H9 (cell line): Measurements from ENCODE around the gene CSRP1. TPM values are rescaled to one million over a fixed set of nuclear protein-coding genes. Genes with fewer than 3 reads are reported as not detected.

Source experiments
- DNase-seq: peaks from one replicate; pipeline ENCODE4 v3.0.0-alpha.2; 2017
- H2AFZ ChIP-seq: one replicate; pipeline ENCODE4 v1.6.1; 2013; ENCODE audit warnings: mild to moderate bottlenecking, low read length, control low read depth, moderate library complexity
- H2AK5ac ChIP-seq: 2 replicates; pipeline ENCODE4 v1.6.1; 2013; ENCODE audit warnings: low read length, control low read depth, mixed read lengths; ENCODE audit not compliant: insufficient read length
- H2BK120ac ChIP-seq: one replicate; pipeline ENCODE4 v1.6.1; 2013; ENCODE audit warnings: low read depth, mild to moderate bottlenecking, low read length, control low read depth, inconsistent platforms; ENCODE audit not compliant: poor library complexity, severe bottlenecking
- H2BK12ac ChIP-seq: 2 replicates; pipeline ENCODE4 v1.6.1; 2013; ENCODE audit warnings: low read length, control low read depth, mixed read lengths, low read depth; ENCODE audit not compliant: insufficient read length
- H2BK15ac ChIP-seq: 2 replicates; pipeline ENCODE4 v1.6.1; 2013; ENCODE audit warnings: low read depth, low read length, control low read depth
- H2BK20ac ChIP-seq: one replicate; pipeline ENCODE4 v1.6.1; 2013; ENCODE audit warnings: low read depth, mild to moderate bottlenecking, low read length, control low read depth, inconsistent platforms; ENCODE audit not compliant: poor library complexity, severe bottlenecking
- H2BK5ac ChIP-seq: 2 replicates; pipeline ENCODE4 v1.6.1; 2013; ENCODE audit warnings: low read length, control low read depth, mixed read lengths; ENCODE audit not compliant: insufficient read length
- H3K14ac ChIP-seq: 2 replicates; pipeline ENCODE4 v1.6.1; 2013; ENCODE audit warnings: low read length, control low read depth; ENCODE audit not compliant: insufficient read depth
- H3K18ac ChIP-seq: 2 replicates; pipeline ENCODE4 v1.6.1; 2013; ENCODE audit warnings: low read depth, mild to moderate bottlenecking, mixed read lengths, low read length, control low read depth; ENCODE audit not compliant: insufficient read length
- H3K23ac ChIP-seq: 2 replicates; pipeline ENCODE4 v1.6.1; 2013; ENCODE audit warnings: low read length, control low read depth, mixed read lengths, low read depth; ENCODE audit not compliant: insufficient read length
- H3K23me2 ChIP-seq: 2 replicates; pipeline ENCODE4 v1.6.1; 2013; ENCODE audit warnings: low read depth, mild to moderate bottlenecking, mixed read lengths, low read length, control low read depth; ENCODE audit not compliant: insufficient read length, poor library complexity, severe bottlenecking
- H3K27ac ChIP-seq: 2 replicates; pipeline ENCODE4 v1.5.1; 2013; ENCODE audit warnings: low read length, control low read depth, mixed read lengths, low read depth; ENCODE audit not compliant: insufficient read length
- H3K27me3 ChIP-seq: 2 replicates; pipeline ENCODE4 v1.6.1; 2013; ENCODE audit warnings: low read length, control low read depth, inconsistent platforms; ENCODE audit not compliant: insufficient read depth
- H3K4ac ChIP-seq: 2 replicates; pipeline ENCODE4 v1.6.1; 2013; ENCODE audit warnings: low read depth, mild to moderate bottlenecking, control low read depth, inconsistent platforms, low read length, moderate library complexity
- H3K4me1 ChIP-seq: 2 replicates; pipeline ENCODE4 v1.6.1; 2013; ENCODE audit warnings: low read length, control low read depth, inconsistent platforms; ENCODE audit not compliant: insufficient read depth
- H3K4me2 ChIP-seq: 2 replicates; pipeline ENCODE4 v1.6.1; 2013; ENCODE audit warnings: low read length, control low read depth, mixed read lengths; ENCODE audit not compliant: insufficient read length, insufficient read depth
- H3K56ac ChIP-seq: 2 replicates; pipeline ENCODE4 v1.6.1; 2013; ENCODE audit warnings: low read depth, mild to moderate bottlenecking, mixed read lengths, low read length, control low read depth; ENCODE audit not compliant: insufficient read length
- H3K79me1 ChIP-seq: 2 replicates; pipeline ENCODE4 v1.6.1; 2013; ENCODE audit warnings: low read depth, mild to moderate bottlenecking, moderate library complexity, low read length, control low read depth, inconsistent platforms; ENCODE audit not compliant: insufficient read depth, poor library complexity, severe bottlenecking
- H3K79me2 ChIP-seq: 2 replicates; pipeline ENCODE4 v1.6.1; 2013; ENCODE audit warnings: low read length, control low read depth, inconsistent platforms; ENCODE audit not compliant: insufficient read depth
- H3K9ac ChIP-seq: 2 replicates; pipeline ENCODE4 v1.6.1; 2013; ENCODE audit warnings: low read length, control low read depth, mixed read lengths; ENCODE audit not compliant: insufficient read length; ENCODE audit errors: extremely low read depth
- H3K9me3 ChIP-seq: one replicate; pipeline ENCODE4 v1.6.1; 2013; ENCODE audit warnings: low read depth, low read length, inconsistent platforms; ENCODE audit not compliant: control insufficient read depth
- H3T11ph ChIP-seq: one replicate; pipeline ENCODE4 v1.6.1; 2013; ENCODE audit warnings: mild to moderate bottlenecking, low read length, control low read depth, inconsistent platforms
- H4K20me1 ChIP-seq: one replicate; pipeline ENCODE4 v1.6.1; 2013; ENCODE audit not compliant: control insufficient read depth, insufficient read length, insufficient read depth
- H4K5ac ChIP-seq: 2 replicates; pipeline ENCODE4 v1.6.1; 2013; ENCODE audit warnings: low read depth, mild to moderate bottlenecking, mixed read lengths, low read length, control low read depth; ENCODE audit not compliant: insufficient read length
- H4K8ac ChIP-seq: replicated peaks from 2 replicates; pipeline ENCODE4 v1.6.1; 2013; ENCODE audit warnings: low read length, control low read depth, mixed read lengths, low read depth; ENCODE audit not compliant: insufficient read length
- H4K91ac ChIP-seq: 2 replicates; pipeline ENCODE4 v1.6.1; 2013; ENCODE audit warnings: low read depth, mild to moderate bottlenecking, moderate library complexity, mixed read lengths, low read length, control low read depth; ENCODE audit not compliant: insufficient read length
- H3K27ac Mint-ChIP-seq, 3 experiments: 2 replicates in 2 of 3; 3 replicates in 1 of 3; pipeline ENCODE4 v1.8.0; 2020 to 2021; ENCODE audit warnings: mixed read lengths in 3 of 3, mild to moderate bottlenecking in 1 of 3, moderate library complexity in 1 of 3
- H3K27me3 Mint-ChIP-seq: 2 replicates; pipeline ENCODE4 v1.8.0; 2021; ENCODE audit warnings: low read depth, mild to moderate bottlenecking, moderate library complexity, mixed read lengths
- H3K36me3 Mint-ChIP-seq, 3 experiments: 2 replicates in 2 of 3; 3 replicates in 1 of 3; pipeline ENCODE4 v1.8.0; 2020 to 2021; ENCODE audit warnings: low read depth in 3 of 3, mixed read lengths in 3 of 3; ENCODE audit not compliant: insufficient read depth in 1 of 3
- H3K4me1 Mint-ChIP-seq, 2 experiments: 2 replicates each; pipeline ENCODE4 v1.8.0; 2020; ENCODE audit warnings: mixed read lengths in 2 of 2
- H3K4me3 Mint-ChIP-seq, 2 experiments: 2 replicates in 1 of 2; 3 replicates in 1 of 2; pipeline ENCODE4 v1.8.0; 2020 to 2021; ENCODE audit warnings: mild to moderate bottlenecking in 2 of 2, mixed read lengths in 2 of 2, moderate library complexity in 1 of 2
- H3K9me3 Mint-ChIP-seq, 2 experiments: 2 replicates in 1 of 2; 3 replicates in 1 of 2; pipeline ENCODE4 v1.8.0; 2020; ENCODE audit warnings: mild to moderate bottlenecking in 2 of 2, mixed read lengths in 2 of 2, moderate library complexity in 1 of 2
- WGBS: extraction: QIAGEN DNeasy Blood & Tissue Kit; methylation state at CpG from one replicate; pipeline ENCODE4 v1.1.7; 2013; ENCODE audit warnings: missing lambda C conversion rate, low lambda C conversion rate, mixed read lengths; ENCODE audit not compliant: insufficient read length; ENCODE audit errors: extremely low coverage; 5-methylcytosine and 5-hydroxymethylcytosine counted together
- total RNA-seq: library from RNA; stranded (reverse); gene quantifications from 2 replicates; pipeline ENCODE4 v1.2.1, GENCODE V29; 2021
- TF ChIP-seq, protein P1 (sequence below): fragments of 200-600 bp; sonication (generic); conservative IDR thresholded peaks from 3 replicates; pipeline ENCODE4 v1.8.0; 2021; ENCODE audit warnings: antibody characterized with exemption, mild to moderate bottlenecking

Gene CSRP1
- total RNA-seq, 1 experiment from 2014 or later, result 0.44 TPM

DNA sequence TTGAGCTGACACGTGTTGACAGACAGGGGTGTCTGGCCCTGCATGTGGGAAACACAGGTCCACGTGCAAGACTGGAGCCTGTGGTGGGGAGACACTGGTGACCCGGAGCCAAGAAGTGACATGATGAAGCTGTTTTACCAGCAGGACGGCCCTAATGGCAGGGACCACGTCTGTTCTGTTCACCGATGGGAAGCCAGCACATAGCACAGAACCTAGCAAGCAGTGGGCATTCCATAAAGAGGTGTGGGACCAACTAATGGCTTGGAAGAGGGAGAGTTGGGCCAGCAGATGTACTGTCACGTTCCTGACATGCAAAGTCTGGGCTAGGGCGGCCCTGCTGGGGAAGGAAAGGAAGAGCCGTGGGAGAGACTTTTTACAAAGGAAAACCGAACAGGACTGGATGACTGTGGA is 47.3 kb upstream of the CSRP1 start:
- H3K27ac ChIP-seq, result no peak overlapping the region
- DNase-seq, result no peak
- TF ChIP-seq, protein P1, sequence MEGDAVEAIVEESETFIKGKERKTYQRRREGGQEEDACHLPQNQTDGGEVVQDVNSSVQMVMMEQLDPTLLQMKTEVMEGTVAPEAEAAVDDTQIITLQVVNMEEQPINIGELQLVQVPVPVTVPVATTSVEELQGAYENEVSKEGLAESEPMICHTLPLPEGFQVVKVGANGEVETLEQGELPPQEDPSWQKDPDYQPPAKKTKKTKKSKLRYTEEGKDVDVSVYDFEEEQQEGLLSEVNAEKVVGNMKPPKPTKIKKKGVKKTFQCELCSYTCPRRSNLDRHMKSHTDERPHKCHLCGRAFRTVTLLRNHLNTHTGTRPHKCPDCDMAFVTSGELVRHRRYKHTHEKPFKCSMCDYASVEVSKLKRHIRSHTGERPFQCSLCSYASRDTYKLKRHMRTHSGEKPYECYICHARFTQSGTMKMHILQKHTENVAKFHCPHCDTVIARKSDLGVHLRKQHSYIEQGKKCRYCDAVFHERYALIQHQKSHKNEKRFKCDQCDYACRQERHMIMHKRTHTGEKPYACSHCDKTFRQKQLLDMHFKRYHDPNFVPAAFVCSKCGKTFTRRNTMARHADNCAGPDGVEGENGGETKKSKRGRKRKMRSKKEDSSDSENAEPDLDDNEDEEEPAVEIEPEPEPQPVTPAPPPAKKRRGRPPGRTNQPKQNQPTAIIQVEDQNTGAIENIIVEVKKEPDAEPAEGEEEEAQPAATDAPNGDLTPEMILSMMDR, result no peak

More for the DNA sequence above, 47.3 kb upstream of the CSRP1 start:
- Histone ChIP-seq H2BK20ac (no peak overlapping the region), H3K56ac (no peak overlapping the region), H2AK5ac (no peak overlapping the region), H2BK120ac (no peak overlapping the region), H3K23me2 (no peaks in the 10 kb centered on the region), H3K27me3 (no peaks in the 10 kb centered on the region), H3K79me2 (no peaks in the 10 kb centered on the region), H3K4ac (no peak overlapping the region), H3K9ac (no peak overlapping the region), H3K4me2 (no peak overlapping the region), H3K4me1 (0 out of 2 replicates have a peak, but pooled peaks cover 3% of the 10 kb centered on the region), H4K91ac (no peak overlapping the region), H2BK15ac (no peak overlapping the region), H4K5ac (no peak overlapping the region), H3K18ac (no peak overlapping the region), H3K14ac (no peak overlapping the region; the same call in 1 of the 2 replicates), H2AFZ (no peak overlapping the region), H3K23ac (no peak overlapping the region), H2BK12ac (no peak overlapping the region), H4K20me1 (no peaks in the 10 kb centered on the region), H2BK5ac (no peak overlapping the region), H3K79me1 (no peaks in the 10 kb centered on the region), H3K9me3 (no peaks in the 10 kb centered on the region), H4K8ac (no peak overlapping the region), H3T11ph (no peak overlapping the region)
- Mint-ChIP-seq H3K4me1 (peaks cover 7 to 9% of the 10 kb centered on the region in 2 experiments), H3K27me3 (peaks cover 9% of the 10 kb centered on the region), H3K4me3 (no peak overlapping the region), H3K9me3 (no peaks in the 10 kb centered on the region), H3K27ac (no peak overlapping the region), H3K36me3 (no peaks in the 10 kb centered on the region)
- WGBS, result no CpG with 5 or more reads among the region's 10 CpGs
